ENCODE data around the gene NCKAP5.

GRCh38 chr2:132849118-132849517, 719.1 kb downstream of the NCKAP5 start:
- no peak for TF ChIP-seq CTCF (IDR thresholded peaks at IDR 0.05; ENCODE audit: low read depth, low read length)
- TF ChIP-seq POLR2A (IDR thresholded peaks at IDR 0.05; ENCODE audit: extremely low read depth, insufficient read length), result no peak
- no peak for TF ChIP-seq MAX (IDR thresholded peaks at IDR 0.05; ENCODE audit: low read depth, low read length)

Data from NB4 (cell line).